ENCODE measurements around the gene OTULIN.

OTULIN gene

DNA sequence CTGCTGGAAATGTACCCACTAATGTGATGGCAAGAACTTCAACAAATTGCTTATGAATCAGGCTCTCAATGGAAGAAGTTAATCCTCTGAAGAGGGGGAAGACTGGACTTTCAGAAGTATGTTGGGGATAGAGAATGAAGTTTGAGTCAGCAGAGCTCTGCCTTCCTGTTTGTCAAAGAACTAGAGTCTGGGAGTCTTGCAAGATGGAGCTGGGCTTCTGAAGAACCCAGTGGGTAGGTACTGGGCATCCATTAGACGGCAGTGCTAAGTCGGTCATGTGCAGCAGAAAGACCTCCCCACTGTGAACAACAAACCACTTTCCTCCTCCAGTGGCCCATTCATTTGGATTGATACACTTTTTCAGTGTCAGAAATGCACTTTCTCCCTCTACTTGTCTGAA is 34.6 kb downstream of the OTULIN start:
- Histone ChIP-seq H3K36me3 (peaks cover 64% of the 10 kb centered on the region), H3K4me3 (ENCODE audit: low read depth, low read length) (no peak overlapping the region), H3K9me3 (ENCODE audit: severe bottlenecking) (no peaks in the 10 kb centered on the region), H3K27me3 (ENCODE audit: insufficient read depth, low read depth, severe bottlenecking) (no peaks in the 10 kb centered on the region), H3K27ac (no peak overlapping the region)
- no peak for TF ChIP-seq CTCF (IDR thresholded peaks at IDR 0.05; ENCODE audit: low read depth, low read length)
- DNase-seq: no peak

DNA sequence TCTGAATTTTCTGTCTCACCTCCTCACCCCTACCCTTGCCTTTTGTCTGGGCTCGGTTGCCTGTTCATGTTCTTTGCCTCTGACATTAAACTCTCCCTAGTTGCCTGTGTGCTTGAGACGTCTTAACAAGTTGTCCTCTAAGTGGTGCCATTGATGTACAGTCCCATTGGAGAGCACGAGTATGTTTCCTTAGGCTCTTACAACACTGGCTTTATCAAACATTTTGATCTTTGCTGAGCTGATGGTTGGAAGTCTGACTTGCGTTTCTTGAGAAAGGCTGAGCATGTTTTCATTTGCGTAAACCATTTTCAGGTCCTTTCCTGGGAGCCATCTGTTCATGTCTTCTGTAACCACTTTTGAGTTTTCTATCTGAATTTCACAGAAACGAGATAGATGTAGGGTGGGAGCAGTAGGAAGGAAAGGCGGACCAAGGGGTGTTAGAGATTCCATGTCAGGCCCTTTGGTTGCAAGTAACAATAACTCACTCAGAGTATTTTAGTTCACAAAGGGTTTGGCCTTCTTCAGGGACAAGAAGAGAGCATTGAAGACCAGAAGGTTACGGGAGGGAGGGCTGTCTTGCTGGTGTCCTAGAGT is 35.4 kb downstream of the OTULIN start:
- DNase-seq: no peak
- Histone ChIP-seq H3K9me3 (ENCODE audit: severe bottlenecking) (no peaks in the 10 kb centered on the region), H3K4me3 (ENCODE audit: low read depth, low read length) (no peak overlapping the region), H3K27me3 (ENCODE audit: insufficient read depth, low read depth, severe bottlenecking) (no peaks in the 10 kb centered on the region), H3K27ac (no peak overlapping the region), H3K36me3 (peaks cover 66% of the 10 kb centered on the region)
- no peak for TF ChIP-seq CTCF (IDR thresholded peaks at IDR 0.05; ENCODE audit: low read depth, low read length)

- H3K9me3 ChIP-seq (ENCODE audit: severe bottlenecking): no peaks in the 10 kb centered on the region
- H3K27me3 ChIP-seq (ENCODE audit: insufficient read depth, low read depth, severe bottlenecking): no peaks in the 10 kb centered on the region
- no peak for DNase-seq
- TF ChIP-seq CTCF (IDR thresholded peaks at IDR 0.05; ENCODE audit: low read depth, low read length): no peak
- no peak overlapping the region for H3K4me3 ChIP-seq (ENCODE audit: low read depth, low read length)
- H3K36me3 ChIP-seq: peaks cover 68% of the 10 kb centered on the region
- H3K27ac ChIP-seq: no peak overlapping the region
These were observed 36.2 kb downstream of the OTULIN start for GRCh38 chr5:14700478-14701436.

DNA sequence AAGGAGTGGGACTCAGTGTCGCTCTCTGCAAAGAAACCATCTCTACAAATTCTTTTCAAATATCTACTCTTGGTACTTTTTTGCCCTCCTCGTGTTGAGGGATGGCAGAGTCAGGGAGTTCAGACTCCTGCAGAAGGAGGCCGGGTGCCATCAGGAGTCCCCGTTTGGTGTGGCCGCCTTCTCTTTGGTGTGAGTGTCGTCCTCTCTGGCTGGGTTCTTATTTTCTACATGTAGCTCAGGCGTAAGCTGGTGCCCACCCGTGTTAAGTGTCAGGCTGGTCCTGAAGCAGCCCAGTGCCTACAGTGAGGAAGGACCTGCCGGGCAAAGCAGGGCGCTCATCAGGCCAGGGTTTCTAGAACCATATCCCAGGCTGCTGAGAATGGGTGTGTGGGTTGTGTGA is 37.0 kb downstream of the OTULIN start:
- no peak for TF ChIP-seq CTCF (IDR thresholded peaks at IDR 0.05; ENCODE audit: low read depth, low read length)
- no peak for DNase-seq
- H3K27me3 ChIP-seq (ENCODE audit: insufficient read depth, low read depth, severe bottlenecking): no peaks in the 10 kb centered on the region
- H3K36me3 ChIP-seq: peaks cover 67% of the 10 kb centered on the region
- no peak overlapping the region for H3K27ac ChIP-seq
- no peak overlapping the region for H3K4me3 ChIP-seq (ENCODE audit: low read depth, low read length)
- H3K9me3 ChIP-seq (ENCODE audit: severe bottlenecking): no peaks in the 10 kb centered on the region

DNA sequence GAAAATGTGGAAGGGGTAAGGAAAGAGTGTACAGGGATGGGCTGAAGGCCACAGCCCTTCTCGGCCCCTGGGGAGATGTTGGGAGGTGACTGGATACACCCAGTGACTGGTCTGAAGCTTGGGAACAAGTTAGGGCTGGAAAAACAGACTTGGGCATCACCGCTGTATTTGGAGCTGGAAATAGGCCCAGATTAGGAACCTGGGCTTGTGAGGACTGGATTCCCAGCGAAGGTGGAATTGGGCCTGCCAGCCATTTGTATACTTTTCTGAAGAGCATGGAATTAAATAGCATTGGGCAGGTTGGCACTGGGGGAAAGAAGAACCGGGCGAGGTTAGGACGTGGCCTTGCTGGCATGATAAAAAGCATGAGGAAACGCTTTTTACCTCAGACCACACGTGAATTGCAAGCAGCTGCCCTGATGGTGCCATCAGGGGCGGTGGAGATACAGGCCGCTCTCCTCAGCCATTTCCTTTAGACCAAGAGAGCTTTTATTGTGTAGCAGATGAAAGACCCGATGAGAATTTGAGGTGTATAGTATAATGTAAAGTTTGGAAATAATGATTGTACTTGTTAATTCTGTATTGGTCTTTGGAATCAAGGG is 37.8 kb downstream of the OTULIN start:
- DNase-seq: no peak
- no peak overlapping the region for H3K4me3 ChIP-seq (ENCODE audit: low read depth, low read length)
- peaks cover 65% of the 10 kb centered on the region for H3K36me3 ChIP-seq
- no peak overlapping the region for H3K27ac ChIP-seq
- TF ChIP-seq CTCF (IDR thresholded peaks at IDR 0.05; ENCODE audit: low read depth, low read length): no peak
- H3K9me3 ChIP-seq (ENCODE audit: severe bottlenecking): no peaks in the 10 kb centered on the region
- no peaks in the 10 kb centered on the region for H3K27me3 ChIP-seq (ENCODE audit: insufficient read depth, low read depth, severe bottlenecking)

Data from WERI-Rb-1 (cell line).